Measurements from ENCODE around the gene ANXA2.
"Not testable (repeated sequence)": the region's sequence is repeated elsewhere in the genome, so short reads cannot be mapped to it uniquely, and the experiment has no call there.

The ANXA2 gene

GRCh38 chr15:60397772-60398445, at the start of gene ANXA2:
Gene ANXA2 (minus strand): TSS chr15:60397986. CDS start chr15:60386075, 11,911 bp downstream.
- DNase-seq: peak; percentile 92 to 99 (median 97)

- DNase-seq: peak; percentile 32 to 64 (median 63)
Observed at GRCh38 chr15:60444289-60444912, 46.6 kb upstream of the ANXA2 start.

DNA sequence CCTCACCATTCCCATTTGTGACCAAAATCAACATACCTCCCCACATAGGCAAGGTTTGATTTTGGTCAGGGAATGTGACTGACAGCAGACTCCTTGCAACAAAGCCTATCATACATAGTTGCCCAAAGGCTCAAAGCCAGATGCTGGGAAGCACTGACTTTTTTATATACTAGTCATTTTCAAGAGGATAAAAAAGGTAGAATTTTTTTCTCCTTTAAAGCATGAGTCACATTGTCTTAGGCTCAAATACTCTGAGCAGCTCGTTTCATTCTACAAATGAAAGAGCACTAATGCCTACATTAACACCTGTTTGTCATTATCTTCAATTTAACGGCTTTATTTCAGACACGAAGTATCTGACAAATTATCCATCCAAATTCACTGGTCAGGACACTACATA, 45.0 kb upstream of the ANXA2 start:
- DNase-seq: no peak

DNA sequence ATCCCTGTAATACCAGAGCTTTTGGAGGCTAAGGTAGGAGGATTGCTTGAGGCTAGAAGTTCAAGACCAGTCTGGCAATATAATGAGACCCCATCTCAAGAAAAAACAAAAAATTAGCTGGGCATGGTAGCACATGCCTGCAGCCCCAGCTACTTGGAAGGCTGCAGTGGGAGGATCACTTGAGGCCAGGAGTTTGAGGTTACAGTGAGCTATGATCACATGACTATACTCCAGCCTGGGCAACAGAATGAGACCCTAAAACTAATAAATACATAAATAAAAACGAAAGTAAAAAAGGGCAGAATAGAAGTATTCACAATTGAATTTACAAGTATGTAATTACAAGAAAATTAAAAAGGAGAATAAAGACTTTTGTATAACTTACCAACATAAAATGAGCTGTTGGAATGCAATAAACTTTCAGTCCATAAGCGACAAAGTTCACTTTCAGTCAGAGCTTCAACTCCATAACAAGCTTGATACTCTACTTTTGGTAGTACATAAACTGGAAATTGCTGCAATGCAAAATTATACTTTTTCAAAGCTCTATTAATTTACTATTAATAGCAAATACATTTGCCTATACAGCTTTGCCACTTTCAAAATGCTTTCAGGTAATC, 44.4 kb upstream of the ANXA2 start:
- no peak for DNase-seq

- no peak for DNase-seq
Observed at GRCh38 chr15:60441331-60441730, 43.5 kb upstream of the ANXA2 start.

DNA sequence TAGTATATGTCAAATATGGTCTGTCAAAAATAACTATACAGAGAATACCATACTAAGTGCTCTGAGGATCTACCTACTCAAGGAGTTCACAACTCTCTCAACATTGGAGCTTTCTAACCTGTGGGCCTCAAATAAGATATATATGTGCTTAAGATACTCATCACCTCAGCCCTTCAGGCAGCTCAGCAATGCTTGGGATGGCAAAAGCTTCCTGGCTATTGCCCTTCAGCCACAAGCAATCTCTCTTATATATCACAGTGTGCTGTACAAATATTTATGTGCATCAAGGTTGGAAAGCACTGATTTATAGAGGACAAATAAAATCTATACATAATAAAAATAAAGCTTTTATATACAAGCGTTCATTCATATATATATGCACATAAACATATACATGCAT, 40.9 kb upstream of the ANXA2 start:
- no peak for DNase-seq

DNA sequence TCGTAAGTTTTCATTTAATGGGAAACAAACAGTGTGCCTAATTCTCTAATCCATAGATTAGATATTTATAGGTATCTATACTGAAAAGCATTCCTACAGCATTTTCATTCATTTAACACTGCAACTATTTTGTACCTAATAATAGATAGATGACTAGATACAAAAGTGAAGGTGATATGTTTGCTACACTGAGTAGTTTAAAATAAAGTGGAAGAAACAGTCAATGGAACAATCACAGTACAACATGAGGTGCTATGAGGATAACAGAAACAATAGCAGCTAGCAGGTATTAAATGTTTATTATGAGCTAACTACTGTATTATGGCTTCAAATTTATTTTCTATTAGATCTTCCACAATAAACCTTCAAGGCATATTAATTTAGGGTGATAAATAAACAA, 31.1 kb upstream of the ANXA2 start:
- DNase-seq: no peak

GRCh38 chr15:60426870-60427508, 29.2 kb upstream of the ANXA2 start:
- DNase-seq: peak in 1 of 3 donors; percentile 29

DNA sequence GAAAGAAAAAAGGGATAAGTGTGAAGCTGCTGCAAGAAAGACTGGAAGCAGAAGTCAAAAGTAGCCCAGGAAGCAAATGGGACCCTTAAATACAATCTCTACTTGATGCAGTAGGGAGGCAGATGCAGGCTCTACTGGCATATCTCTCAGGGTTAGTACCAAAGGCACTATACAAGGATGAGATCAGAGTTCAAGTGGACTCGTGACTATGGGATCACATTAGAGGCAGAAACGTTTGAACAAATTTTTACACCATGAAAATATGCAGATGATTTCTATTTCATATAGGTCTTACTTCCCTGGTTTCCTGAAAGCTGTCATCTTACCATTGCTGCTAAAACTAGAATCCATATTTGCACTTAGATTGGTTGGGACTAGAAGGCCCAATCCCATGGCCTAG, 27.7 kb upstream of the ANXA2 start:
- no peak for DNase-seq

GRCh38 chr15:60424006-60424405, 26.2 kb upstream of the ANXA2 start:
- peak; percentile 15 to 35 (median 22) for DNase-seq

DNA sequence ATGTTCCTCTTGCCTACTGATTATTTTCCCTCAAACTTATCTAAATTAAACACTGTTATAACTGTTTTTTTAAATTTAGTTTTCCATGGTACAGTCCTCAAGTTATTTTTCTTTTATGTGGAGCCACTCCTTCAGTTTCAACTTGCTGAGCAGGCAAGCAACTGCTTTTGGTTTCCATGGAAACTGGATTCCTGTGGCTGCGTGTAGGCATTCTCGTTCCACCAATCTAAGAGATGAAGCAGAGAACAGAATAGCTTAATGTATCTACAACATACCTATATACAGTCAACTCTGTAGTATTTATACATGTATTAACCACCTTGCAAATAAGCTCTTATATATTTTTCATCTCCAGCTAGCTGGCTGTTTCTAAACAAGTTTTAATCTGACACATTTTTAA, 25.8 kb upstream of the ANXA2 start:
- peak; percentile 38 to 61 (median 50) for DNase-seq

GRCh38 chr15:60421544-60421943, 23.8 kb upstream of the ANXA2 start:
- DNase-seq: no peak

DNA sequence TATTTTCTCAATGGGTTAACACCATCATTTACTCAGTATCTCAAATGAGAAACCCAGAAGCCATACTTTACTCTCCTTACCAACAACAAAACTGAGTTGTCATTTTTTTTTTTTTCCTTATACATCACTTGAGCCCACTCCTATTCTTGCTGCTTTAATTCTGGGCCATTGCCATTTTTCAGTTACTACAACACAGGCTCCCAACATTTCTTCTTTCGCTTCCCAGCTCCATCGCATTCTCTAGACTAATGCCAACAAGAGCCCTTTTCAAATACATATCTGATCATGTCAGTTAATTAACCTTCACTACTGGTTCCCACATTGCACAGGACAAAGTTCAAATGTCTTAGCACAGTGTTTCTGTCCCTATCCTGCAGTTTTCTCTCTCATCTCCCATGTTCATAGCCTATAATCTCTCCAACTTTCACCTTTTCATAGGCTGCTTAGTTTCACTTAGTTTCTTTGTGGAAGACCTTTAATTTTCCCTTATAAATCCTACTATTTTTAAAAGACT, 22.5 kb upstream of the ANXA2 start:
- no peak for DNase-seq

- peak; percentile 39 to 44 (median 42) for DNase-seq
Observed at GRCh38 chr15:60419753-60420152, 22.0 kb upstream of the ANXA2 start.

DNA sequence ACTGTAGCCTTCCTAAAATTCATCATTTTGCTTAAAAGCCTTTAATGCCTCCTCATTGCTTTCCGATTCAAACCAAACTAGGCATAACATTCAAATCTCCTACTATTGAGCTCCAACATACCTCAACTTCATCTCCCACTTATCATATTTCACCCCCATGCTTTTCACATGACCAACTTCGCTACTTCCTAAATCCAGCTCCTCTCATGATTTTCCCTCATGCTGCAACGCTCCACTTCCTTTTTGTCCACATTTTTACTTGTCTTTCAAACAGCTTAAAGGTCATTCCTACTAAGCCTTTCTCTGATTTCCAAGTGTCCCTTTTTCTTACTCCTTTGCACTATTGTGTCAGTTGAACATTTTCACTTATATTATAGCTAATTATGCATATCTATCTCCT, 20.3 kb upstream of the ANXA2 start:
- DNase-seq: peak; percentile 62 to 77 (median 73)

DNA sequence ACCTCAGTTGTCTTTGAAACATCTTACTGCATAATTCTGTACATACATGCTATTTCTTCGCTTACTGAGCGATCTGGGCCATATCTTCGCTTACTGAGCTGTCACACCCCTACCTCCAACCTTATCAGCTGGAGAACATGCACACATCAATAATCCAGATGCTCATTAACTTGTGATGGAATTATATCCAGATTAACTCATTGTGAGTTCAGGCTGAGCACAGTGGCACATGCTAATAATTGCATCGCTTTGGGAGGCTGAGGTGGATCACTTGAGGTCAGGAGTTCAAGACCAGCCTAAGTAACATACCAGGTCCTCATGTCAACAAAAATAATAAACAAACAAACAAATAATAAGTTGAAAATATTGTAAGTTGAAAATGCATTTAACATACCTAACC, 19.3 kb upstream of the ANXA2 start:
- no peak for DNase-seq

DNA sequence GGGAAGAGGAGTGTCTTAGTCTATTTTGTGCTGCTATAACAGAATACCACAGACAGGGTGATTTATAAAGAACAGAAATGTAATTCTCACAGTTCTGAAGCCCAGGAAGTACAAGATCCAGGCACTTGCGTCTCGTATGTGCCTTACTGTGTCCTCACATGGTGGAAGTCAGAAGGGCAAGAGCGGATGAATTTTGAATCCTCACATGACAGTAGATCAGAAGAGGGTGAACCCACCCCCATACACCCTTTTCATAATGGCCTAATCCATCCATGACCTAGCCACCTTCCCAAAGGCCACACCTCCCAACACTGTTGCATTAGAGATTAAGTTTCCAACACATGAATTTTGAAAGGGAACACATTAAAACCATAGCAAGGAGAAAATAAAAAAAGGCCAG, 18.7 kb upstream of the ANXA2 start:
- DNase-seq: peak in 2 of 3 donors; percentile 18 to 34

- DNase-seq: peak; percentile 29 to 63 (median 51)
Observed at GRCh38 chr15:60414016-60414682, 16.4 kb upstream of the ANXA2 start.

- DNase-seq: no peak
Observed at GRCh38 chr15:60413231-60413824, 15.5 kb upstream of the ANXA2 start.

DNA sequence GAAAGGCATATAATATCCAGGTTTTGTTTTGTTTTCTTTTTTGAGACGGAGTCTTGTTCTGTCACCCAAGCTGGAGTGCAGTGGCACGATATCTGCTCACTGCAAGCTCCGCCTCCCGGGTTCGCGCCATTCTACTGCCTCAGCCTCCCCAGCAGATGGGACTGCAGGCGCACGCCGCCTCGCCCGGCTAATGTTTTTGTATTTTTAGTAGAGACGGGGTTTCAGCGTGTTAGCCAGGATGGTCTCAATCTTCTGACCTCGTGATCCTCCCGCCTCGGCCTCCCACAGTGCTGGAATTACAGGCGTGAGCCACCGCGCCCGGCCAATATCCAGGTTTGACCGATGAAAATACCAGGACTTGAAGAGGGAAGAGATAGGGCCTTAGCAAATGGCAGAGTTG, 15.0 kb upstream of the ANXA2 start:
- not testable (repeated sequence) for DNase-seq

DNA sequence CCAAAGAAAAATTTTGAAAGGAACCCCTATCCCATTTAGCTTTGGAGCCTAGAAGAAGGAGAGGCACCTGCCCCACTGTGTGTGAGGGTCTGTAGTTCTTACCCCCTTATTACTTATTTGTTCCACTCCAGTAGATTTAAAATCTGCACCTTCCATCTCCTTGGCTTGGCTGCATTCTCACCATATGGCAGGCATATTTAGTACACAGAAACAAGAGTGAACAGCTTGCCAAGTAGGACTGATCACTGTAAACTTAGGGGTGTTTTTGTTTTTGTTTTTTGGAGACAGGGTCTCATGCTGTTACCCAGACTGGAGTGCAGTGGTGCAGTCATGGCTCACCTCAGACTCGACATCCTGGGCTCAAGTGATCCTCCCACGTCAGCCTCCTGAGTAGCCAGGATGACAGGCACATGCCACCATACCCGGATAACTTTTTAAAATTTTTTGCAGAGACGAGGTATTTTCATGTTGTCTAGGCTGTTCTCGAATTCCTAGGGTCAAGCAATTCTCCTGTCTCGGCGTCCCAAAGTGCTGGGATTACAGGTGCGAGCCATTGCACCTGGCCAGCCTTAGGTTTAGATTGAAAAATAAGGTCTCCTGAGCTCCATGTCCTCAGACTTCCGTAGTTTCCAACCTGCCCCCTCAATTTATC, 14.1 kb upstream of the ANXA2 start:
- DNase-seq: no peak

GRCh38 chr15:60410350-60410749, 12.6 kb upstream of the ANXA2 start:
- DNase-seq: not testable (repeated sequence)
